NCI-H2107 (cell line): ENCODE data around the gene CFAP73.

Experiments
- DNase-seq: peaks from one replicate; lab custom pipeline; 2025; lab: John Stamatoyannopoulos, UW

CFAP73 gene

GRCh38 chr12:113165521-113166450 lies 16.3 kb downstream of the CFAP73 start:
- no peak for DNase-seq

GRCh38 chr12:113167868-113168267 lies 18.3 kb downstream of the CFAP73 start:
- DNase-seq: no peak

GRCh38 chr12:113169697-113170096 lies 20.2 kb downstream of the CFAP73 start:
- no peak for DNase-seq

GRCh38 chr12:113170457-113170856 lies 20.9 kb downstream of the CFAP73 start:
- no peak for DNase-seq

- DNase-seq: no peak
Observed at GRCh38 chr12:113170926-113171325, 21.4 kb downstream of the CFAP73 start.

GRCh38 chr12:113171543-113171942 lies 22.0 kb downstream of the CFAP73 start:
- DNase-seq: no peak

GRCh38 chr12:113172185-113172584 lies 22.7 kb downstream of the CFAP73 start:
- DNase-seq: no peak

GRCh38 chr12:113173081-113173698 lies 23.7 kb downstream of the CFAP73 start:
- no peak for DNase-seq

- DNase-seq: peak; percentile 28
Observed at GRCh38 chr12:113174461-113175384, 25.2 kb downstream of the CFAP73 start.

GRCh38 chr12:113179023-113179422 lies 29.5 kb downstream of the CFAP73 start:
- DNase-seq: no peak

GRCh38 chr12:113180333-113180732 lies 30.8 kb downstream of the CFAP73 start:
- no peak for DNase-seq

- no peak for DNase-seq
Observed at GRCh38 chr12:113181975-113182374, 32.5 kb downstream of the CFAP73 start.

GRCh38 chr12:113183030-113183589 lies 33.6 kb downstream of the CFAP73 start:
- DNase-seq: no peak

GRCh38 chr12:113184098-113184899 lies 34.8 kb downstream of the CFAP73 start:
- DNase-seq: no peak

- peak; percentile 66 for DNase-seq
Observed at GRCh38 chr12:113184900-113185179, 35.3 kb downstream of the CFAP73 start.

GRCh38 chr12:113185180-113186032 lies 35.9 kb downstream of the CFAP73 start, which contains the start of the genes DDX54 and RITA1:
DDX54 (minus strand) TSS chr12:113185478; CDS start chr12:113185451, 27 bp downstream.
RITA1 (plus strand) TSS chr12:113185721; CDS start chr12:113186747, 1,026 bp downstream.
- DNase-seq: peak; percentile 59

GRCh38 chr12:113186033-113186365 lies 36.5 kb downstream of the CFAP73 start:
- DNase-seq: no peak

GRCh38 chr12:113186666-113187325 lies 37.3 kb downstream of the CFAP73 start:
- no peak for DNase-seq

GRCh38 chr12:113189361-113189760 lies 39.8 kb downstream of the CFAP73 start:
- DNase-seq: no peak

- DNase-seq: no peak
Observed at GRCh38 chr12:113190761-113191160, 41.2 kb downstream of the CFAP73 start.
